Osteocyte (in vitro differentiated cells): ENCODE results near the gene C10orf71. TPM values are rescaled to one million over a fixed set of nuclear protein-coding genes. Genes with fewer than 3 reads are reported as not detected.

Source experiments
- DNase-seq: peaks from one replicate; pipeline ENCODE4 v3.0.0; 2021; ENCODE audit warnings: mixed read lengths; ENCODE audit not compliant: unreplicated experiment; ENCODE audit errors: extremely low spot score
- H3K27ac Mint-ChIP-seq: one replicate; pipeline ENCODE4 v1.8.0; 2021; ENCODE audit warnings: mild to moderate bottlenecking, mixed read lengths; ENCODE audit not compliant: unreplicated experiment
- H3K27me3 Mint-ChIP-seq: one replicate; pipeline ENCODE4 v1.8.0; 2021; ENCODE audit warnings: mixed read lengths; ENCODE audit not compliant: unreplicated experiment
- H3K36me3 Mint-ChIP-seq: one replicate; pipeline ENCODE4 v1.8.0; 2021; ENCODE audit warnings: mixed read lengths; ENCODE audit not compliant: unreplicated experiment
- H3K4me1 Mint-ChIP-seq: one replicate; pipeline ENCODE4 v1.8.0; 2021; ENCODE audit warnings: mixed read lengths; ENCODE audit not compliant: unreplicated experiment
- H3K4me3 Mint-ChIP-seq: one replicate; pipeline ENCODE4 v1.8.0; 2021; ENCODE audit warnings: mild to moderate bottlenecking, moderate library complexity, mixed read lengths; ENCODE audit not compliant: unreplicated experiment
- H3K9me3 Mint-ChIP-seq: one replicate; pipeline ENCODE4 v1.8.0; 2021; ENCODE audit warnings: mixed read lengths; ENCODE audit not compliant: unreplicated experiment
- total RNA-seq: library from RNA; stranded (reverse); gene quantifications from 2 replicates; pipeline ENCODE4 v1.2.1, GENCODE V29; 2021
- TF ChIP-seq, protein P1 (sequence below): fragments of 200-600 bp; sonication (generic); IDR thresholded peaks from 2 replicates; pipeline ENCODE4 v1.5.0; 2021; ENCODE audit warnings: antibody characterized with exemption, mild to moderate bottlenecking, moderate library complexity

C10orf71 gene
- total RNA-seq, 1 donor from 2014 or later: not detected

DNA sequence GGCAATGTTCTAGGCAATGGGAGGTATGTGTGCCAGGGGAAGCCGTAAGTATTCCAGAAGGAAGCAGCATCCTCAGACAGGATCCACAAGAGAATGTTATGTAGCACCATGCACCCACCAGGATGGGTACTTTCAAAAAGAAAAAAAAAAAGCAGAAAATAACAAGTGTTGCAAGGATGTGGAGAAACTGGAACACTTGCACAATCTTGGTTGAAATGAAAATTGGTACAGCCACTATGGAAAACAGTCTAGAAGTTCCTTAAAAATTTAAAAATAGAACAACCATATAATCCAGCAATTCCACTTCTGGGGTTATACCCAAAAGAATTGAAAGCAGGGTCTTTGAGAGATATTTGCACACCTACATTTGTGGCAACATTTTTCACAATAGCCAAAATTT, 20.2 kb downstream of the C10orf71 start:
- no peaks in the 10 kb centered on the region for H3K36me3 Mint-ChIP-seq
- no peaks in the 10 kb centered on the region for H3K4me1 Mint-ChIP-seq
- peaks cover 12% of the 10 kb centered on the region for H3K27me3 Mint-ChIP-seq
- H3K9me3 Mint-ChIP-seq: no peaks in the 10 kb centered on the region
- no peak for DNase-seq
- H3K4me3 Mint-ChIP-seq: no peak overlapping the region
- TF ChIP-seq, protein P1, sequence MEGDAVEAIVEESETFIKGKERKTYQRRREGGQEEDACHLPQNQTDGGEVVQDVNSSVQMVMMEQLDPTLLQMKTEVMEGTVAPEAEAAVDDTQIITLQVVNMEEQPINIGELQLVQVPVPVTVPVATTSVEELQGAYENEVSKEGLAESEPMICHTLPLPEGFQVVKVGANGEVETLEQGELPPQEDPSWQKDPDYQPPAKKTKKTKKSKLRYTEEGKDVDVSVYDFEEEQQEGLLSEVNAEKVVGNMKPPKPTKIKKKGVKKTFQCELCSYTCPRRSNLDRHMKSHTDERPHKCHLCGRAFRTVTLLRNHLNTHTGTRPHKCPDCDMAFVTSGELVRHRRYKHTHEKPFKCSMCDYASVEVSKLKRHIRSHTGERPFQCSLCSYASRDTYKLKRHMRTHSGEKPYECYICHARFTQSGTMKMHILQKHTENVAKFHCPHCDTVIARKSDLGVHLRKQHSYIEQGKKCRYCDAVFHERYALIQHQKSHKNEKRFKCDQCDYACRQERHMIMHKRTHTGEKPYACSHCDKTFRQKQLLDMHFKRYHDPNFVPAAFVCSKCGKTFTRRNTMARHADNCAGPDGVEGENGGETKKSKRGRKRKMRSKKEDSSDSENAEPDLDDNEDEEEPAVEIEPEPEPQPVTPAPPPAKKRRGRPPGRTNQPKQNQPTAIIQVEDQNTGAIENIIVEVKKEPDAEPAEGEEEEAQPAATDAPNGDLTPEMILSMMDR: no peak
- no peak overlapping the region for H3K27ac Mint-ChIP-seq

DNA sequence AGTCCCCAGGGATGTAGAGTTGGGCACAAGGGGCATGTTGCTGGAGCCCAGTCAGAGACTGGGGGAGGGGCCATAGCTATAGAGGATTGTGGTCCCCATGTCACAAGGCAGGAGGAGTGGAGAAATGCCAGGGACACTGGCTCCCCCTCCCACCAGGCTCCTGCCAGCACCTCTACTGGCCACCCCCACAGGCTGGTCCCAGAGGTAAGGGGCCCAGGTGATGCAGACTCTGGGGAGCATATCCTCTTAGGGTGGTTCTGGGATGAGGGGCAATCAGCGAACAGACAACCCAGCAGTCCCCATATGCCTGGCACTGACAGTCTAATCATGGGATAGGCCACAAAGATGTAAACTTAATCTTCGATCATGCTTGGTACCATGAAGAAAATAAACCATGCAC, 21.2 kb downstream of the C10orf71 start:
- Mint-ChIP-seq H3K27ac (no peak overlapping the region), H3K36me3 (no peaks in the 10 kb centered on the region), H3K27me3 (peaks cover 9% of the 10 kb centered on the region), H3K9me3 (no peaks in the 10 kb centered on the region), H3K4me3 (no peak overlapping the region), H3K4me1 (no peaks in the 10 kb centered on the region)
- peak; percentile 59 for DNase-seq
- TF ChIP-seq, protein P1: no peak

DNA sequence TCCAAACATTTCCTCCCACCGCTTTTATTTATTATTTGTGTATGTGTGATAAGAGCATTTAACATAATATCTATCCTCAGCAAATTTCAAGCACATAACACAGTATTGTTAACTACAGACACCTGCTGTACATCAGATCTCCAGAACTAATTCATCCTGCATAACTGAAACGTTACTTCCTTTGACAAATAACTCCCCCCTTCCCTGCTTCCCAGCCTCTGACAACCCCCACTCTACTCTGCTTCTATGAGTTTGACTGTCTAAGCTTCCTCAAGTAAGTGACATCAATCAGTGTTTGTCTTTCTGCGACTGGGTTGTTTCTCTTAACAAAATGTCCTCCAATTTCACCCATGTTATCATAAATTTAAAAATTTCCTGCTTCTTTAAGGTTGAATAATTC, 22.1 kb downstream of the C10orf71 start:
- no peak overlapping the region for H3K4me3 Mint-ChIP-seq

DNA sequence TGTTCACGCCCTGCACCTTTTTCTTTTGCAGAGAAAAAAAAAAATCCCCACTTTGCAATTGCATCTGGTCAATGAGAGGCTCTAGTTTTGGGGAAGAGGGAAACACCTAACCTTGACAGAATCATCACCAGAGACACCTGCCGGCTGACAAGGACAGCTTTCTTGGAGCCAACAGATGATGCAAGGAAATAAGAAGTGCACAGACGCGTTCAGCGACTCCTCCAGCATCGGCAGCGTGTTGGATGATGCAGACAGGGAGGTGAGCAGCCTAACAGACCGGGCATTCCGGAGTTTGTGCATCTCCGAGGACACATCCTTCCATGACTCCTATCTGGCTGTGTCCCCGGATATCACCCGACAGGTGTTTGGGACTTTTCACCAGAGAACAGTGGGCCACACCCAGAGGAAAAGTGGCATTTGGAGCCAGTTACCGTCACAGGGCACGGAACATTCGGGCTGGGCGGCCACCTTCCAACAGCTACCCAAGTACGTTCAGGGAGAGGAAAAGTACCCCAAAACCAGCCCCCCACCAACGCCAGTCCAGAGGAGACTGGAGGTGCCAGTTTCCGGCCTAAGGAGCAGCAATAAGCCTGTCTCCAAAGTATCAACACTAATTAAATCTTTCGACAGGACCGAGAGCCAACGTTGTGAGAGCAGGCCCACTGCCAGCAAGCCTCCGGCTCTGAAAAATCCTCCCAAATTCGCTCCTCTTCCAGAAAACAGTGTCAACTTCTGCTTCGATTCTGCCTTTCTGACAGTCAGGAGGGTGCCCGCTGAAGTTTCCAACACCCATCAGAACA, 23.6 kb downstream of the C10orf71 start:
- Mint-ChIP-seq H3K4me1 (no peaks in the 10 kb centered on the region), H3K4me3 (no peak overlapping the region), H3K27ac (no peak overlapping the region), H3K36me3 (no peaks in the 10 kb centered on the region), H3K27me3 (peaks cover 9% of the 10 kb centered on the region), H3K9me3 (no peaks in the 10 kb centered on the region)
- DNase-seq: peak; percentile 77
- TF ChIP-seq, protein P1: no peak

More for the DNA sequence above, 22.1 kb downstream of the C10orf71 start:
- TF ChIP-seq, protein P1: no peak
- no peak overlapping the region for H3K27ac Mint-ChIP-seq
- DNase-seq: peak; percentile 3
- no peaks in the 10 kb centered on the region for H3K9me3 Mint-ChIP-seq
- peaks cover 9% of the 10 kb centered on the region for H3K27me3 Mint-ChIP-seq
- no peaks in the 10 kb centered on the region for H3K36me3 Mint-ChIP-seq
- no peaks in the 10 kb centered on the region for H3K4me1 Mint-ChIP-seq

DNA sequence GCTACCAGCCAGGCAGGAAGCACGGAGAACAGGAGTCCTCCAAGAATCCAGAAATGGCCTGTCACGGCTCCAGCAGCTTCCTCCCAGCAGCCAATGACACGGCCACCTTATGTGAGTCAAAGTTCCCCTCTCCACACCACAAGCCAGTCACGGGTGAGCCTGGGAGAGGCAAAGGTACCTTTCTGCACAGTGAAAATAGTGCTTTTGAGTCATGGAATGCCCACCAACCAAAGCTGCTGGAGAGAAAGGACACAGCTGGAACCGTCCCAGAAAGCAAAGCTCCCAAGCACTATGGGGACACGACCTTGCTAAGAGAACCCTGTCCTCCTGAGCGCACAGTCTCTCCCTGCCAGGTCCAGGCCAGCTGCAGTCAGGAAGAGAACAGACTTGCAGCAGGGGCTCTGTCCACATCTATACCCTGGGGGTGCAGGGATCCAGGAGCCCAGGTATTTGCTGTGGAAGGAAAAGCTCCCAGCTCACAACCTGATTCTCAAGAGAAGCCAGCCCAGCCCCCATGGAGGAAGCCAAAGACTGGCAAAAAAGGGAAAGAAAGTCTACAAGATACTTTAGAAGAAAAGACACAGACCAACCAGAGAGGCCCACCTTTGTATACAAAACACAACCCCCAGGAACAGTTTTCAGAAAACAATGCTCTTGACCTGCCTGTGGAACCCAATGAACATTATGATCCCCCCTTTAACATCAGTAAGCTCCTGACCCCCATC, 24.4 kb downstream of the C10orf71 start:
- no peaks in the 10 kb centered on the region for H3K4me1 Mint-ChIP-seq

More for the DNA sequence above, 24.4 kb downstream of the C10orf71 start:
- Mint-ChIP-seq H3K9me3 (no peaks in the 10 kb centered on the region), H3K4me3 (no peak overlapping the region), H3K27ac (no peak overlapping the region), H3K36me3 (no peaks in the 10 kb centered on the region), H3K27me3 (peaks cover 9% of the 10 kb centered on the region)
- TF ChIP-seq, protein P1: no peak
- peak; percentile 53 for DNase-seq
